Sigmoid colon (tissue), 4 donors: ENCODE results near the gene RPTOR.

ENCODE experiments used
- CTCF ChIP-seq, 4 experiments: fragments of 450-650 bp in 3 of 4; fragments of 200-600 bp in 1 of 4; IDR thresholded peaks; one replicate each; pipeline ENCODE4 v1.5.1; 2016 to 2019; ENCODE audit warnings: antibody characterized with exemption in 4 of 4, mild to moderate bottlenecking in 3 of 4, moderate library complexity in 2 of 4
- EP300 ChIP-seq, 4 donors: sonication (generic); formaldehyde crosslinking; IDR thresholded peaks; one replicate each; pipeline ENCODE4 v1.6.1; 2017; ENCODE audit warnings: antibody characterized with exemption in 4 of 4

- TF ChIP-seq EP300 (IDR thresholded peaks at IDR 0.05) (no peak), CTCF (IDR thresholded peaks at IDR 0.05) (no peak)
These were observed 215.9 kb downstream of the RPTOR start for GRCh38 chr17:80760511-80760911.
